Large intestine (tissue), 3 donors: ENCODE measurements around the gene C10orf88. TPM values are rescaled to one million over a fixed set of nuclear protein-coding genes. Genes with fewer than 3 reads are reported as not detected.
"Not testable (repeated sequence)": the region's sequence is repeated elsewhere in the genome, so short reads cannot be mapped to it uniquely, and the experiment has no call there.

Experiments used
- DNase-seq, 2 donors: peaks; one replicate each; pipeline versions ENCODE4 v3.0.0 to v3.0.0-alpha.2; 2013
- H3K27ac ChIP-seq: one replicate; pipeline ENCODE4 v1.5.1; 2013; ENCODE audit warnings: low read length
- H3K27me3 ChIP-seq: 2 replicates; pipeline ENCODE4 v1.6.1; 2013; ENCODE audit warnings: low read length; ENCODE audit not compliant: control insufficient read depth, insufficient read depth
- H3K36me3 ChIP-seq: 2 replicates; pipeline ENCODE4 v1.6.1; 2013; ENCODE audit warnings: low read length; ENCODE audit not compliant: control insufficient read depth, insufficient read depth
- H3K4me1 ChIP-seq: one replicate; pipeline ENCODE4 v1.6.1; 2013; ENCODE audit warnings: low read length; ENCODE audit not compliant: control insufficient read depth, insufficient read depth
- H3K4me3 ChIP-seq: one replicate; pipeline ENCODE4 v1.5.1; 2013; ENCODE audit warnings: low read length
- H3K9me3 ChIP-seq: one replicate; pipeline ENCODE4 v1.6.1; 2013; ENCODE audit warnings: mild to moderate bottlenecking, low read depth, low read length, moderate library complexity; ENCODE audit not compliant: control insufficient read depth
- WGBS: methylation state at CpG from one replicate; pipeline ENCODE4 v1.1.5; 2013; ENCODE audit warnings: low lambda C conversion rate; ENCODE audit not compliant: insufficient coverage; 5-methylcytosine and 5-hydroxymethylcytosine counted together
- polyA plus RNA-seq: library from polyadenylated mRNA; unstranded; fragments of 120-200 nt; gene quantifications from one replicate; pipeline ENCODE4 v1.2.1, GENCODE V29; 2013

C10orf88 gene
- polyA plus RNA-seq, 1 donor: 11.4 TPM

- Histone ChIP-seq H3K4me3 (no peak overlapping the region), H3K27me3 (no peaks in the 10 kb centered on the region), H3K36me3 (peaks cover 2% of the 10 kb centered on the region), H3K4me1 (no peaks in the 10 kb centered on the region), H3K9me3 (no peaks in the 10 kb centered on the region), H3K27ac (no peak overlapping the region)
- no CpG with 5 or more reads among the region's 1 CpG for WGBS
- no peak for DNase-seq
Measured at GRCh38 chr10:122930140-122930539, 23.9 kb downstream of the C10orf88 start.

DNA sequence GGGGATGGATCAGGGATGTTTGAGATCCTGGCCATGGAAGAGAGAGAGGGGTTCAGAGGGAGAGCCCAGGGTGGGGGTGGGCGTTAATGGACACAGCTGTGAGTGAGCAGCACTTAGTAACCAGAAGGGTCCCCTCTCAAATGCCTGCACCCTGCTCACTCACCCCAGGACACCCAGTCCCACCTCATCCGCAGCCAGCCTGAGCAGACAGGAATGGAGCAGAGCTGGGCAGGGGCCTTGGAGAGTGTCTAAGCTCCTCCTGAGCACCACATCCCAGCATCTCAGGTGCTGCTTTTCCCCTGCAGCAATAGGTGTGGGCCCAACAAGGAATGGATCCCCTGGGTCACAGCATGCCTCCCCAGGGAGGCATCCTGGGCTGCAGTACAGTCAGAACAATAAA, 38.3 kb downstream of the C10orf88 start:
- H3K9me3 ChIP-seq: no peaks in the 10 kb centered on the region
- DNase-seq: no peak
- no peaks in the 10 kb centered on the region for H3K27me3 ChIP-seq
- no peak overlapping the region for H3K27ac ChIP-seq
- no peak overlapping the region for H3K4me3 ChIP-seq
- H3K36me3 ChIP-seq: no peaks in the 10 kb centered on the region
- no CpG with 5 or more reads among the region's 2 CpGs for WGBS
- no peaks in the 10 kb centered on the region for H3K4me1 ChIP-seq

GRCh38 chr10:122911889-122912484, 42.0 kb downstream of the C10orf88 start:
- Histone ChIP-seq H3K9me3 (no peaks in the 10 kb centered on the region), H3K27ac (no peak overlapping the region), H3K4me1 (no peaks in the 10 kb centered on the region), H3K27me3 (no peaks in the 10 kb centered on the region), H3K36me3 (no peaks in the 10 kb centered on the region), H3K4me3 (no peak overlapping the region)
- peak; percentile 34 to 37 for DNase-seq
- no CpG with 5 or more reads among the region's 5 CpGs for WGBS

DNA sequence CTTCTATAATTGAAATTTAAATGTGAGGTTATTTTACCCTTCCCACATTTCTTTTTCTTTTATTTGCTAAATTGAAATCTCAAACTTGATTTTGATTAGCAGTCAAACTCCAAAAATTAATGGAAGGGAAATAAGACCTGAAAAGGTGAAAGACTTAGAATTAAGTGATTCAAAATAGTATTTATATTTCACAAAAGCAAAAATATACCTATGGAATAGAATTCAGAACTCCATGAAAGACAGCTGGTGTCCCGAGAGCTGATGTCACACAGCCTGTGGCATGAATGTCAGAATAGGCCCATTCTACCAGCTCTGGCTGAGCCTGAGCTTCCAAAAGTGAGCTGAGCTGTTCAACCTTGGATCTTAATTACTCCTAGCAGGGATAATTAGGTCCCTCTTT, 43.7 kb downstream of the C10orf88 start, which contains the start of gene FAM24A:
FAM24A (plus strand) TSS at position 301 of the 400 bp plus-strand sequence. CDS start 1,025 bp downstream, outside the sequence.
- no peaks in the 10 kb centered on the region for H3K4me1 ChIP-seq
- H3K27ac ChIP-seq: no peak within 1 kb of the TSS
- WGBS: 60% methylated on average over 1 of the region's 1 CpG
- H3K27me3 ChIP-seq: no peaks in the 10 kb centered on the region
- H3K4me3 ChIP-seq: no peak within 1 kb of the TSS
- DNase-seq: no peak
- no peaks in the 10 kb centered on the region for H3K9me3 ChIP-seq
- H3K36me3 ChIP-seq: no peaks in the 10 kb centered on the region

GRCh38 chr10:122903861-122904260, 50.2 kb downstream of the C10orf88 start:
- H3K27ac ChIP-seq, H3K4me1 ChIP-seq, H3K27me3 ChIP-seq, H3K4me3 ChIP-seq, H3K9me3 ChIP-seq, DNase-seq, H3K36me3 ChIP-seq: not testable (repeated sequence)
- WGBS: no CpG with 5 or more reads among the region's 4 CpGs

GRCh38 chr10:122894261-122894944, 59.6 kb downstream of the C10orf88 start:
- no peak for DNase-seq
- H3K4me1 ChIP-seq: no peaks in the 10 kb centered on the region
- H3K27me3 ChIP-seq: no peaks in the 10 kb centered on the region
- no peaks in the 10 kb centered on the region for H3K9me3 ChIP-seq
- H3K27ac ChIP-seq: no peak overlapping the region
- WGBS: 83% methylated on average over 2 of the region's 5 CpGs
- H3K4me3 ChIP-seq: no peak overlapping the region
- H3K36me3 ChIP-seq: no peaks in the 10 kb centered on the region

- no CpG with 5 or more reads among the region's 1 CpG for WGBS
- H3K36me3 ChIP-seq: no peaks in the 10 kb centered on the region
- no peak overlapping the region for H3K4me3 ChIP-seq
- no peaks in the 10 kb centered on the region for H3K9me3 ChIP-seq
- no peaks in the 10 kb centered on the region for H3K27me3 ChIP-seq
- no peak for DNase-seq
- H3K4me1 ChIP-seq: peaks cover 2% of the 10 kb centered on the region
- H3K27ac ChIP-seq: no peak overlapping the region
Measured at GRCh38 chr10:122884166-122884565, 69.9 kb downstream of the C10orf88 start.

- H3K27me3 ChIP-seq: no peaks in the 10 kb centered on the region
- DNase-seq: no peak
- no peak overlapping the region for H3K27ac ChIP-seq
- peaks cover 2% of the 10 kb centered on the region for H3K4me1 ChIP-seq
- no peak overlapping the region for H3K4me3 ChIP-seq
- H3K36me3 ChIP-seq: no peaks in the 10 kb centered on the region
- H3K9me3 ChIP-seq: no peaks in the 10 kb centered on the region
Measured at GRCh38 chr10:122882766-122883165, 71.3 kb downstream of the C10orf88 start.

Other genes starting within 250 kb of the C10orf88 start
- 0.90 TPM for gene CUZD1, start 108.4 kb downstream of the C10orf88 start, polyA plus RNA-seq
- gene FAM24B, start 74.6 kb downstream of the C10orf88 start, polyA plus RNA-seq: 4.1 TPM
- not detected for gene FAM24A, start 43.6 kb downstream of the C10orf88 start, polyA plus RNA-seq
- 6.8 TPM for gene PSTK, start 26.2 kb upstream of the C10orf88 start, polyA plus RNA-seq
- 18.2 TPM for gene IKZF5, start 54.6 kb upstream of the C10orf88 start, polyA plus RNA-seq
- gene ACADSB, start 54.8 kb upstream of the C10orf88 start, polyA plus RNA-seq: 19.6 TPM
- 1.5 TPM for gene HMX3, start 181.7 kb upstream of the C10orf88 start, polyA plus RNA-seq
- 1.1 TPM for gene HMX2, start 193.9 kb upstream of the C10orf88 start, polyA plus RNA-seq
- gene BUB3, start 200.2 kb upstream of the C10orf88 start, polyA plus RNA-seq: 95.2 TPM